Endometrial microvascular endothelial cells (primary cell): ENCODE data around the gene OCSTAMP. TPM values are rescaled to one million over a fixed set of nuclear protein-coding genes. Genes with fewer than 3 reads are reported as not detected.

ENCODE experiments used
- in situ Hi-C: cut with HindIII; loops from 2 replicates; pipeline ENCODE4 v1.10.0; 2017; ENCODE audit warnings: low sequenced_read_pairs, low pct_unique_long_range_greater_than_20kb; ENCODE audit errors: inconsistent ontology term
- total RNA-seq: library from RNA; depleted of rRNA; stranded (reverse); fragments of >200 nt; gene quantifications from one replicate; pipeline ENCODE4 v1.2.3, GENCODE V29; 2015; ENCODE audit errors: inconsistent ontology term

OCSTAMP gene
- total RNA-seq, result not detected

GRCh38 chr20:46550461-46550860 is at the start of gene OCSTAMP:
TSS of gene OCSTAMP (minus strand) at chr20:46550654. CDS start at chr20:46550560, 94 bp downstream.
- in situ Hi-C loops, result no loop called here

DNA sequence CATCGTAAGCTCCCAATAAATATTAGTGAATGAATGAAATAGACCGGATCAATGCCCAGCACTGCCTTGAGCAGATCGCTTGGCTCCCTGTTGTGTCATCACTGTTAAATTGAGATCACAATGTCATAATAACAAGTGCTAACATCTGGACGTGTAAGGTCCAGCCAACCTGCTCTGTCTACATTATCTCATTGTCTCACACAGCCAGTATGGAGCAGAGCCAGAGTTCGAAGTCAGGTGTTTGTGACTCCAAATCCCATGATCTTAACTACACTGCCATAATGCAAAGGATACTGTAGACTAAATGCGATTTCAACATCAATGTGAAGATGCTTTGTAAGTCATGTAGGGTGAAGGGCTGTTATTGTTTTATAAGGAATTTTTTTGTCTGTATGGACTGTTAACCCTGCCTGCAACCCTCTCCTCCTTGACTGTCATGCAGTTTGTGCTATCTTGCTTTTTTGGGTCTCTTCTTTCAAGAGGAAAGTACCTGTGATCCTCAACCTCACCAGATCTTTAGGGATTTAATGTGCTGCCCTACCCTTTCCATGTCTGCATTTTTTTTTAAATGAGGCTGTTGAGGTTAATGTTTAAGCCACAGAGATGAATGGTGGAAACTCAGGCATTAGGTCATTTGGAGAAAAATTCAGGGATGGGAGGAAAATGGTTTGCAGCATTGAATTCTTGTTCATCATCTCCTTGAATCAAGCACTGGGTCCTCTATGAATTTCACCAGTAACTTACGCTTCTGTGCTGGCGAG is 49.0 kb upstream of the OCSTAMP start:
- in situ Hi-C loops, result no loop called here

GRCh38 chr20:46595933-46596332 is 45.5 kb upstream of the OCSTAMP start:
- in situ Hi-C loops, result no loop called here

DNA sequence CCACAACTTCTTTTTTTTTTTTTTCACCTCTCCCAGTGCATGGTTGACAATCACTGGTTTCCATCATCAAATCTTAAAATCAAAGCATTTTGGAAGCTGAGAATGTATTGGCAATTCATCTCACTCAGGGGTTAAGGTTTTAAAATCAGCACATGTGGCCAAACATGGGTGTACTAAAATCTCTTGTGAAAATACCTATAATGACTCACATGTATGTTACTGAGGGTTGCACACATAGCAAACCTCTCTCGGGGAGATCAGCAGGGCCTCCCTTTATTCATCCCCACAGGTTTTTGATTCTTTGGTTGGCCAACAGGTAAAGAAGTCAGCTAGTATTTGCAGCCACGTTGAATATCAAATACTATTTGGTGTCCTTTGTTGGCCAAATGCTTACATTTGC is 44.3 kb upstream of the OCSTAMP start:
- in situ Hi-C loops, result no loop called here

- in situ Hi-C loops, result no loop called here
These were observed 42.3 kb upstream of the OCSTAMP start for GRCh38 chr20:46592580-46593362.

GRCh38 chr20:46590443-46590842 is 40.0 kb upstream of the OCSTAMP start:
- in situ Hi-C loops, result no loop called here

DNA sequence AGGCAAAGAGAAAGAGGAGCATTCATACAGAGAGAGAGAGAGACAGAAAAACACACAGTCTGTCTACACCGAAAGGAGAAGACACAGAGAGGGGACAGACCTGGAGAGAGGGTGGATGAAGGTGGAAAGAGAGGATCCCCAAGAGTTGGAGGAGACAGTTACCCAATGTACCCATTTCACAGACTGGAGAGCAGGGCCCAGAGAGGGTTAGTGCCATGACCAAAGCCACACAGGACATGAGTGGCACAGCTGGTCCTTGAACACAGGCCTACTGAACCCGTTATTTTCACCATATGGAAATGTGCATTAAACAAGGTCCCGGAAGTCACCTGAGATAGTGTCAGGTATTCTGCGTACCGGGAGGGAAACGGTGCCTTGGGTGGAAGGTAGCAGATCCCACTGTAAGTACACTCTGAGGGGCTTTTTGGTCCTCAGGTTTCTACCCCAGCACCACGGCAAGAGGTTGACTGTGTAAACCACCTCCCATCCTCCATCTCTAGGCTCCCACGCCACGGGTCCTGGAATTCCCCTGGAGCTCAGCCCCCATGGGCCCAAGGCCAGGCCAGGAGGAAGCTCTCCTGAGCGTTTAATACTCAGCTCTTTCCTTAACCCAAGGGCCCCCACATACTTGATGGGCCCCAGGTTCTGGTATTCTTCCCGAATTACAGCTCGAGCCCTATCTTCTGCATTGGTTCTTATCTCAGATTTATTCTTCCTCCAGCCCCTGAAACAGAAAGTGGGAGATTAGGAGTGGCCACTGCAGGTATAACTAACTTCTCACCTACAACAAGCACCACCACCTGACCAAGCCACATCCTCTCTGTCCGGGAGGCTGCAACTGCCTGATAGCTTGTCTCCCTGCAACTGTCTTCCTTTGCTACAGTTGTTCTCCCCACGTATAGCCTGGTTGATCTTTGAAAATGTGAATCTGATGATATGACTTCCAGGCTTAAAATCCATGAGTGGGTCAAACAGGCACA is 38.4 kb upstream of the OCSTAMP start:
- in situ Hi-C loops, result no loop called here

DNA sequence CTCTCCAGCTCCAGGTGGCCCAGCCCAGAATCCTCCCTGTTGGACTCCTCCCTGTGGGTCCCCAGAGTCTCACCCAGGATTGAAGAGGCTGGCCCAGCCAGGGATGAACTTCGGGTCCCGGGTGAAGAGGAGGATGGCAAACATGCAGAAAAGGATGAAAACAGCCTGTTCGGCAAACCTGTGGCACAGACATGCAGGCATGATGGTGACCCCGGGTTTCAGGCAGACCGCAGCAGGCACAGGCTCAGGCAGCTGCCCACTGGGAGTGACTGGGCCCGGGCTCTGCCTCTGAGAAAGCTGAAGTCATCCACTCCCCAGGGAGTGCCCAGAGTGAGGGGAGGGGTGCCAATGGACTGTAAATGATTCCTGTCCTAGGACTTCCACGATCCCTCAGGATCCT is 37.5 kb upstream of the OCSTAMP start:
- in situ Hi-C loops, result no loop called here

DNA sequence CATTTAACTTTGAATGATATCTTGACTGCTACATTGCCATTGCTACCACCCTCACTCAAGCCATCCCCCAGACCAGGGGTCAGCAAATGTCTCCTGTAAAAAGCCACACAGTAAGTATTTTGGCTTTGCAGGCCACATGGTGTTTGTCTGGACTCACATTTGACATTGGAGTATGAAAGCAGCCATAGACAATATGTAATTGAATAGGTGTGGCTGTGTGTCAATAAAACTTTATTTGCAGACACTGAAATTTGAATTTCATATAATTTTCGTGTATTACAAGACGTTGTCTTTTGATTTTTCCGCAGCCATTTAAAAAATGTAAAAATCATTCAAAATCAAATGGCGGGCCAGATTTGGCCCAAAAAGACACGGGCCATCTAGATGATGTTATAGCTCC is 36.3 kb upstream of the OCSTAMP start:
- in situ Hi-C loops, result no loop called here

DNA sequence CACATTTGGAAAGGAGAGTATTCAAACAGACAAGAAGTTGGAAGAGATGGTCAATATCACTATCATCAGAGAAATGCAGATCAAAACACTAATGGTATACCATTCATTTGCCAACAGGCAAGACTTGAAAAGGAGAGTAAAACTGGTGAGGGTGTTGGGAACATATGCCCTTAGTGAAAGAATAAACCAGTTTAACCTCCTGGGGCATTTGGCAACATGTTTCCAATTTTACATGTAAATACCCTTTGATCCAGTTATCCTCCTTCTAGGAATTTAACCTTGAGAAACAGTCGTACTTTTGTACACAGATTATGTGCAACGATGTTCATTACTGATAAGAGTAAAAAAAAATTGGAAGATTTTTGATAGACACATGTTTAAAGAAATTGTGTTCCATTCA is 34.1 kb upstream of the OCSTAMP start:
- in situ Hi-C loops, result no loop called here

GRCh38 chr20:46583411-46584214 is 33.2 kb upstream of the OCSTAMP start:
- in situ Hi-C loops, result no loop called here

DNA sequence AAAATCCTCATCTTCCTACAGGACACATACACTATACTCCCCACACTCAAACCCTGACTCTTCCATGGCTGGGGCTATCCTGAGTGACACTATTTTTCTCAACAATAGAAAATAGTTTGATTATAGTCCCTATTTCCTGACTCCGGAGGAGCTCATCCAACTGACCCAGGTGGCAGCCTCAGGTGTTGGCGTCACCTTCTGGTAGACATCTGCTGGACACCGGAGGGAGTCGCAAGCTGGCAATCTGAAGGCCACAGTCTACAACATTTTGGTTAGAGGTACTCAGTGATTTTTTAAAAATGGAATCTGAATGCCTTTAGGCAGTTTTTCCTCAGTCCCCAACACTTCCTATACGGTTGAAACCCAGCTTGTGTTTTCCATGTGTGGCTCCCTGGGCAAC is 32.2 kb upstream of the OCSTAMP start:
- in situ Hi-C loops, result no loop called here

DNA sequence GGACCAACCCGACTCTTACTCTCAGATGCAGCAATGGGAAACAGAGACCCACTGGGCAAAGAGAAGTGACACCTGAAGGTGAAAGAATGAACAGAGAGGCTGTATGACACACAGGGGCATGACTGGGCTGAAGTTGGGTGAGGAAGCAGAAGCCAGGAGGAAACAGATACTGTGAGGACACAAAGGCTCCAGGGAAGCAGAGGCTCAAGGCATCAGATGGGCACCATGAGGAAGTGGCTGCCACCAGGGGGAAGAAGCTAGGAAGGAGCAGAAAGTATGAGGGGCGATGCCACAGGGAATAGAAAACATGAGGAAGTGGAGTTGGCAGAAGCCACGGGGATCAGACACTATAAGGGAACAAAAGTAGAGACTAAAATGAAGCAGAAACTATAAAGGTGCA is 30.9 kb upstream of the OCSTAMP start:
- in situ Hi-C loops, result no loop called here

- in situ Hi-C loops, result no loop called here
These were observed 30.3 kb upstream of the OCSTAMP start for GRCh38 chr20:46580613-46581205.

- in situ Hi-C loops, result no loop called here
These were observed 28.3 kb upstream of the OCSTAMP start for GRCh38 chr20:46578745-46579144.

DNA sequence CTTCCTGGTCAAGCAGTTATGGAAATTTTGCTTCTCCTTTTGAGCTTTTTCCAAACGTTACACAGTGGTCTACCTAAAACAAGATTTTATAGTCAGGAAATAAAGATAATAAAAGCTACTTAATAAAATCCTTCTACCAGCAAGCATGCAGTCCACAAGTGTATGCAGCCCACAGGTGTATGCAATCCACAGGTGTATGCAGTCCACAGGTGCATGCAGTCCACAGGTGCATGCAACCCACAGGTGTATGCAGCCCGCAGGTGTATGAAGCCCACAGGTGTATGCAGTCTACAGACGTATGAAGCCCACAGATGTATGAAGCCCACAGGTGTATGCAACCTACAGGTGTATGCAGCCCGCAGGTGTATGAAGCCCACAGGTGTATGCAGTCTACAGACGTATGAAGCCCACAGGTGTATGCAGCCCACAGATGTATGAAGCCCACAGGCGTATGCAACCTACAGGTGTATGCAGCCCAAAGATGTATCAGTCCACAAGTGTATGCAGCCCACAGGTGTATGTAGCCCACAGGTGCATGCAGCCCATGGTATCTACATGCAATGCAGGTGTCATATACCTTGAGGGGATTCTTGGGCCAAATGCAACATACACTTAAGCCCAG is 26.4 kb upstream of the OCSTAMP start:
- in situ Hi-C loops, result no loop called here

GRCh38 chr20:46575937-46576461 is 25.5 kb upstream of the OCSTAMP start:
- in situ Hi-C loops, result no loop called here
